ENCODE data around the gene CPNE2. TPM values are rescaled to one million over a fixed set of nuclear protein-coding genes. Genes with fewer than 3 reads are reported as not detected.
"Not testable (repeated sequence)": the region's sequence is repeated elsewhere in the genome, so short reads cannot be mapped to it uniquely, and the experiment has no call there.

Gene CPNE2
- total RNA-seq, 1 donor from 2014 or later, result 145 TPM

GRCh38 chr16:57096192-57096591, 3.8 kb downstream of the CPNE2 start:
- Mint-ChIP-seq H3K27me3 (ENCODE audit: unreplicated experiment) (peaks cover 7% of the 10 kb centered on the region), H3K4me1 (ENCODE audit: unreplicated experiment) (peaks cover 37% of the 10 kb centered on the region), H3K36me3 (ENCODE audit: low read depth, unreplicated experiment) (peaks cover 11% of the 10 kb centered on the region), H3K9me3 (ENCODE audit: unreplicated experiment) (no peaks in the 10 kb centered on the region), H3K4me3 (ENCODE audit: unreplicated experiment) (no peak overlapping the region), H3K27ac (ENCODE audit: unreplicated experiment) (no peak overlapping the region)
- no peak for TF ChIP-seq CTCF (IDR thresholded peaks at IDR 0.05; ENCODE audit: unreplicated experiment)
- no peak for DNase-seq (ENCODE audit: low spot score)

- no peak for DNase-seq (ENCODE audit: low spot score)
- no peak for TF ChIP-seq CTCF (IDR thresholded peaks at IDR 0.05; ENCODE audit: unreplicated experiment)
- Mint-ChIP-seq H3K4me3 (ENCODE audit: unreplicated experiment) (peak overlapping the region; percentile 80), H3K27ac (ENCODE audit: unreplicated experiment) (peak overlapping the region; percentile 87), H3K27me3 (ENCODE audit: unreplicated experiment) (peaks cover 3% of the 10 kb centered on the region), H3K9me3 (ENCODE audit: unreplicated experiment) (no peaks in the 10 kb centered on the region), H3K36me3 (ENCODE audit: low read depth, unreplicated experiment) (peaks cover 13% of the 10 kb centered on the region), H3K4me1 (ENCODE audit: unreplicated experiment) (peaks cover 35% of the 10 kb centered on the region)
Measured at GRCh38 chr16:57096793-57097192, 4.4 kb downstream of the CPNE2 start.

- no peak for DNase-seq (ENCODE audit: low spot score)
- Mint-ChIP-seq H3K4me3 (ENCODE audit: unreplicated experiment) (no peak overlapping the region), H3K36me3 (ENCODE audit: low read depth, unreplicated experiment) (peaks cover 13% of the 10 kb centered on the region), H3K4me1 (ENCODE audit: unreplicated experiment) (peaks cover 35% of the 10 kb centered on the region), H3K27ac (ENCODE audit: unreplicated experiment) (no peak overlapping the region), H3K9me3 (ENCODE audit: unreplicated experiment) (no peaks in the 10 kb centered on the region), H3K27me3 (ENCODE audit: unreplicated experiment) (peaks cover 8% of the 10 kb centered on the region)
- TF ChIP-seq CTCF (IDR thresholded peaks at IDR 0.05; ENCODE audit: unreplicated experiment), result no peak
Measured at GRCh38 chr16:57098188-57098841, 5.9 kb downstream of the CPNE2 start.

GRCh38 chr16:57099965-57100364, 7.6 kb downstream of the CPNE2 start:
- Mint-ChIP-seq H3K4me1 (ENCODE audit: unreplicated experiment) (peaks cover 31% of the 10 kb centered on the region), H3K36me3 (ENCODE audit: low read depth, unreplicated experiment) (peaks cover 13% of the 10 kb centered on the region), H3K27ac (ENCODE audit: unreplicated experiment) (peak overlapping the region; percentile 13)
- H3K9me3 Mint-ChIP-seq (ENCODE audit: unreplicated experiment); H3K27me3 Mint-ChIP-seq (ENCODE audit: unreplicated experiment); DNase-seq (ENCODE audit: low spot score); H3K4me3 Mint-ChIP-seq (ENCODE audit: unreplicated experiment): not testable (repeated sequence)

- no peak overlapping the region for H3K27ac Mint-ChIP-seq (ENCODE audit: unreplicated experiment)
- peaks cover 32% of the 10 kb centered on the region for H3K4me1 Mint-ChIP-seq (ENCODE audit: unreplicated experiment)
- no peaks in the 10 kb centered on the region for H3K9me3 Mint-ChIP-seq (ENCODE audit: unreplicated experiment)
- H3K4me3 Mint-ChIP-seq (ENCODE audit: unreplicated experiment), result no peak overlapping the region
- peaks cover 9% of the 10 kb centered on the region for H3K27me3 Mint-ChIP-seq (ENCODE audit: unreplicated experiment)
- H3K36me3 Mint-ChIP-seq (ENCODE audit: low read depth, unreplicated experiment), result peaks cover 13% of the 10 kb centered on the region
- no peak for DNase-seq (ENCODE audit: low spot score)
- no peak for TF ChIP-seq CTCF (IDR thresholded peaks at IDR 0.05; ENCODE audit: unreplicated experiment)
Measured at GRCh38 chr16:57100445-57100844, 8.1 kb downstream of the CPNE2 start.
